HG02798 (cell line): ENCODE results near the gene ROBO2.

Source experiments
- ATAC-seq: cut with Tn5 transposase; IDR thresholded peaks from one replicate; pipeline ENCODE4 v1.9.1; 2021; ENCODE audit warnings: mild to moderate bottlenecking; ENCODE audit not compliant: unreplicated experiment, poor library complexity

The ROBO2 gene

GRCh38 chr3:77039606-77040171 lies at the start of gene ROBO2:
ROBO2 (plus strand) TSS chr3:77040099; CDS start chr3:77040786, 687 bp downstream.
- no peak for ATAC-seq

GRCh38 chr3:76990606-76991005 lies 49.3 kb upstream of the ROBO2 start:
- no peak for ATAC-seq

- no peak for ATAC-seq
Measured at GRCh38 chr3:76991165-76991564, 48.7 kb upstream of the ROBO2 start.

GRCh38 chr3:76997733-76998132 lies 42.2 kb upstream of the ROBO2 start:
- no peak for ATAC-seq

GRCh38 chr3:76998555-76998954 lies 41.3 kb upstream of the ROBO2 start:
- ATAC-seq, result no peak

- ATAC-seq, result no peak
Measured at GRCh38 chr3:77001062-77001701, 38.7 kb upstream of the ROBO2 start.

GRCh38 chr3:77014226-77014625 lies 25.7 kb upstream of the ROBO2 start:
- no peak for ATAC-seq

GRCh38 chr3:77025471-77025870 lies 14.4 kb upstream of the ROBO2 start:
- no peak for ATAC-seq

- ATAC-seq, result no peak
Measured at GRCh38 chr3:77026904-77027634, 12.8 kb upstream of the ROBO2 start.

GRCh38 chr3:77028005-77028404 lies 11.9 kb upstream of the ROBO2 start:
- ATAC-seq, result no peak

- ATAC-seq, result no peak
Measured at GRCh38 chr3:77038468-77038929, 1.4 kb upstream of the ROBO2 start.

GRCh38 chr3:77038930-77039605 lies 831 bp upstream of the ROBO2 start:
- no peak for ATAC-seq

- no peak for ATAC-seq
Measured at GRCh38 chr3:77040216-77040615, 317 bp downstream of the ROBO2 start.

- ATAC-seq, result no peak
Measured at GRCh38 chr3:77040926-77041722, 1.2 kb downstream of the ROBO2 start.

- ATAC-seq, result no peak
Measured at GRCh38 chr3:77041811-77042210, 1.9 kb downstream of the ROBO2 start.

- no peak for ATAC-seq
Measured at GRCh38 chr3:77042343-77042742, 2.4 kb downstream of the ROBO2 start.

- ATAC-seq, result no peak
Measured at GRCh38 chr3:77042882-77043281, 3.0 kb downstream of the ROBO2 start.

GRCh38 chr3:77045686-77046085 lies 5.8 kb downstream of the ROBO2 start:
- no peak for ATAC-seq

- ATAC-seq, result no peak
Measured at GRCh38 chr3:77048186-77048585, 8.3 kb downstream of the ROBO2 start.

- no peak for ATAC-seq
Measured at GRCh38 chr3:77051591-77051990, 11.7 kb downstream of the ROBO2 start.
